Neural progenitor cell (in vitro differentiated cells): ENCODE data around the gene OXT. TPM values are rescaled to one million over a fixed set of nuclear protein-coding genes. Genes with fewer than 3 reads are reported as not detected.
"Not testable (repeated sequence)": the region's sequence is repeated elsewhere in the genome, so short reads cannot be mapped to it uniquely, and the experiment has no call there.

Experiments
- DNase-seq: peaks from one replicate; pipeline ENCODE4 v3.0.0-alpha.2; 2016; ENCODE audit warnings: low spot score
- H2AFZ ChIP-seq: fragments of 200-600 bp; sonication (generic); replicated peaks from 2 replicates; pipeline ENCODE4 v1.6.1; 2016; ENCODE audit warnings: antibody characterized with exemption
- H3F3A ChIP-seq: fragments of 200-600 bp; sonication (generic); 2 replicates; pipeline ENCODE4 v1.6.1; 2016; ENCODE audit warnings: antibody characterized with exemption, low read depth
- H3K27ac ChIP-seq: fragments of 200-600 bp; sonication (generic); 2 replicates; pipeline ENCODE4 v1.5.1; 2016; ENCODE audit warnings: mild to moderate bottlenecking
- H3K27me3 ChIP-seq: fragments of 200-600 bp; sonication (generic); 2 replicates; pipeline ENCODE4 v1.6.1; 2016; ENCODE audit warnings: mild to moderate bottlenecking, moderate library complexity
- H3K36me3 ChIP-seq: fragments of 200-600 bp; sonication (generic); 2 replicates; pipeline ENCODE4 v1.5.1; 2016
- H3K4me1 ChIP-seq: fragments of 200-600 bp; sonication (generic); 2 replicates; pipeline ENCODE4 v1.6.1; 2016; ENCODE audit warnings: mixed run types
- H3K4me2 ChIP-seq: fragments of 200-600 bp; sonication (generic); 2 replicates; pipeline ENCODE4 v1.6.1; 2016
- H3K4me3 ChIP-seq: fragments of 200-600 bp; sonication (generic); 2 replicates; pipeline ENCODE4 v1.5.1; 2016
- H3K79me2 ChIP-seq: fragments of 200-600 bp; sonication (generic); 2 replicates; pipeline ENCODE4 v1.6.1; 2016; ENCODE audit warnings: low read depth
- H3K9ac ChIP-seq: fragments of 200-600 bp; sonication (generic); 2 replicates; pipeline ENCODE4 v1.6.1; 2016
- H3K9me3 ChIP-seq: fragments of 200-600 bp; sonication (generic); 2 replicates; pipeline ENCODE4 v1.5.1; 2016; ENCODE audit warnings: low read depth
- H4K20me1 ChIP-seq: fragments of 200-600 bp; sonication (generic); 2 replicates; pipeline ENCODE4 v1.6.1; 2016; ENCODE audit warnings: low read depth
- H3K27ac Mint-ChIP-seq: 3 replicates; pipeline ENCODE4 v1.8.0; 2021; ENCODE audit warnings: mixed read lengths
- H3K27me3 Mint-ChIP-seq: 2 replicates; pipeline ENCODE4 v1.8.0; 2022; ENCODE audit warnings: low read depth, mild to moderate bottlenecking, inconsistent platforms, moderate library complexity, mixed read lengths; ENCODE audit not compliant: insufficient read depth
- H3K36me3 Mint-ChIP-seq: 3 replicates; pipeline ENCODE4 v1.8.0; 2021; ENCODE audit warnings: mixed read lengths
- H3K4me1 Mint-ChIP-seq: 3 replicates; pipeline ENCODE4 v1.8.0; 2021; ENCODE audit warnings: mixed read lengths
- H3K4me3 Mint-ChIP-seq: 3 replicates; pipeline ENCODE4 v1.8.0; 2021; ENCODE audit warnings: mild to moderate bottlenecking, moderate library complexity, mixed read lengths
- H3K9me3 Mint-ChIP-seq: 3 replicates; pipeline ENCODE4 v1.8.0; 2020; ENCODE audit warnings: mixed read lengths
- EZH2 ChIP-seq: fragments of 200-600 bp; sonication (generic); IDR thresholded peaks from 2 replicates; pipeline ENCODE4 v1.6.1; 2017; ENCODE audit warnings: antibody characterized with exemption, mild to moderate bottlenecking, moderate library complexity
- EZH2phosphoT487 ChIP-seq: fragments of 200-600 bp; sonication (generic); IDR thresholded peaks from 2 replicates; pipeline ENCODE4 v1.6.1; 2017; ENCODE audit warnings: antibody characterized with exemption
- total RNA-seq: library from RNA; depleted of rRNA; stranded (reverse); fragments of >200 nt; gene quantifications from 2 replicates; pipeline ENCODE4 v1.2.3, GENCODE V29; 2015; ENCODE audit warnings: low replicate concordance
- TF ChIP-seq, protein P1 (sequence below): fragments of 200-600 bp; sonication (generic); IDR thresholded peaks from 2 replicates; pipeline ENCODE4 v1.5.1; 2017; ENCODE audit warnings: antibody characterized with exemption, mild to moderate bottlenecking

OXT gene
- total RNA-seq, 1 donor from 2014 or later = not detected

DNA sequence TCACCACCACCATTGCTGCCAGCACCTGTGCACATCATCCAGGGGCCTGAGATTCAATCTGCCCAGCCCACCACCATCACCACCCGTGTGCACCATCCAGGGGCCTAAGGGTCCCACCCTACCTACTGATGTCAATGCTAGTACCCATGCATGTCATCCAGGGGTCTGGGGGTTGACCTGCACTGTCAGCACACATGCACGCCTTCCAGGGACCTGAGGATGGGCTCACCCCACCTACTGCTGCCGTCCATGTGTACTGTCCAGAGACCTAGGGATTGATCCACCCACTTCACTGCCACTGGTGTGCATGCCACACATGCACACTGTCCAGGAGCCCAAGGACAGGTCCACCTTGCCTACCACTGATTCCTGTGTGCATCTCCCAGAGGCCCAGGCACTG is 11.9 kb upstream of the OXT start:
- Histone ChIP-seq H3K9me3 (no peaks in the 10 kb centered on the region), H2AFZ (no peak overlapping the region), H3K9ac (no peak overlapping the region), H3F3A (no peaks in the 10 kb centered on the region), H3K27ac (no peak overlapping the region), H3K4me3 (no peak overlapping the region), H4K20me1 (no peaks in the 10 kb centered on the region), H3K36me3 (no peaks in the 10 kb centered on the region), H3K4me2 (no peak overlapping the region), H3K4me1 (no peaks in the 10 kb centered on the region), H3K79me2 (no peaks in the 10 kb centered on the region), H3K27me3 (no peaks in the 10 kb centered on the region)
- Mint-ChIP-seq H3K4me3 (no peak overlapping the region), H3K36me3 (no peaks in the 10 kb centered on the region), H3K9me3 (peaks cover 3% of the 10 kb centered on the region), H3K27me3 (peaks cover 4% of the 10 kb centered on the region), H3K4me1 (no peaks in the 10 kb centered on the region), H3K27ac (no peak overlapping the region)
- TF ChIP-seq EZH2 (no peak), EZH2phosphoT487 (no peak)
- TF ChIP-seq, protein P1, sequence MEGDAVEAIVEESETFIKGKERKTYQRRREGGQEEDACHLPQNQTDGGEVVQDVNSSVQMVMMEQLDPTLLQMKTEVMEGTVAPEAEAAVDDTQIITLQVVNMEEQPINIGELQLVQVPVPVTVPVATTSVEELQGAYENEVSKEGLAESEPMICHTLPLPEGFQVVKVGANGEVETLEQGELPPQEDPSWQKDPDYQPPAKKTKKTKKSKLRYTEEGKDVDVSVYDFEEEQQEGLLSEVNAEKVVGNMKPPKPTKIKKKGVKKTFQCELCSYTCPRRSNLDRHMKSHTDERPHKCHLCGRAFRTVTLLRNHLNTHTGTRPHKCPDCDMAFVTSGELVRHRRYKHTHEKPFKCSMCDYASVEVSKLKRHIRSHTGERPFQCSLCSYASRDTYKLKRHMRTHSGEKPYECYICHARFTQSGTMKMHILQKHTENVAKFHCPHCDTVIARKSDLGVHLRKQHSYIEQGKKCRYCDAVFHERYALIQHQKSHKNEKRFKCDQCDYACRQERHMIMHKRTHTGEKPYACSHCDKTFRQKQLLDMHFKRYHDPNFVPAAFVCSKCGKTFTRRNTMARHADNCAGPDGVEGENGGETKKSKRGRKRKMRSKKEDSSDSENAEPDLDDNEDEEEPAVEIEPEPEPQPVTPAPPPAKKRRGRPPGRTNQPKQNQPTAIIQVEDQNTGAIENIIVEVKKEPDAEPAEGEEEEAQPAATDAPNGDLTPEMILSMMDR = no peak
- DNase-seq = no peak

DNA sequence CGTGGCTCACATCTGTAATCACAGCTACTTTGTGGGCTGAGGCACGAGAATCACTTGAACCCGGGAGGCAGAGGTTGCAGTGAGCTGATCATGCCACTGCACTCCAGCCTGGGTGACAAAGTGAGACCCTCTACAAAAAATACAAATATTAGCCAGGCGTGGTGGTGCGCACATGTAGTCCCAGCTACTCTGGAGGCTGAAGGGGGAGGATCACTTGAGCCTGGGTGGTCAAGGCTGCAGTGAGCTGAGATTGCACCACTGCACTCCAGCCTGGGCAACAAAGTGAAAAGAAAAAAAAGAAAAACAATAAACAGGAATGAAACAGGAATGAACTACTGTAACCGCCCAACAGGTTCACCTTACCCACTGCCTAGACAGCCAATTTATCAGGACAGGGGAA is 7.3 kb upstream of the OXT start:
- not testable (repeated sequence) for DNase-seq, H3K9me3 ChIP-seq, H3K4me1 Mint-ChIP-seq, H3F3A ChIP-seq, H4K20me1 ChIP-seq, H3K27me3 Mint-ChIP-seq, H3K4me3 Mint-ChIP-seq, H3K36me3 ChIP-seq, H3K36me3 Mint-ChIP-seq, H3K4me2 ChIP-seq, H3K9ac ChIP-seq, H3K27ac ChIP-seq, H3K4me1 ChIP-seq, H3K27me3 ChIP-seq, H3K9me3 Mint-ChIP-seq, H3K4me3 ChIP-seq, H3K27ac Mint-ChIP-seq, H3K79me2 ChIP-seq, H2AFZ ChIP-seq

DNA sequence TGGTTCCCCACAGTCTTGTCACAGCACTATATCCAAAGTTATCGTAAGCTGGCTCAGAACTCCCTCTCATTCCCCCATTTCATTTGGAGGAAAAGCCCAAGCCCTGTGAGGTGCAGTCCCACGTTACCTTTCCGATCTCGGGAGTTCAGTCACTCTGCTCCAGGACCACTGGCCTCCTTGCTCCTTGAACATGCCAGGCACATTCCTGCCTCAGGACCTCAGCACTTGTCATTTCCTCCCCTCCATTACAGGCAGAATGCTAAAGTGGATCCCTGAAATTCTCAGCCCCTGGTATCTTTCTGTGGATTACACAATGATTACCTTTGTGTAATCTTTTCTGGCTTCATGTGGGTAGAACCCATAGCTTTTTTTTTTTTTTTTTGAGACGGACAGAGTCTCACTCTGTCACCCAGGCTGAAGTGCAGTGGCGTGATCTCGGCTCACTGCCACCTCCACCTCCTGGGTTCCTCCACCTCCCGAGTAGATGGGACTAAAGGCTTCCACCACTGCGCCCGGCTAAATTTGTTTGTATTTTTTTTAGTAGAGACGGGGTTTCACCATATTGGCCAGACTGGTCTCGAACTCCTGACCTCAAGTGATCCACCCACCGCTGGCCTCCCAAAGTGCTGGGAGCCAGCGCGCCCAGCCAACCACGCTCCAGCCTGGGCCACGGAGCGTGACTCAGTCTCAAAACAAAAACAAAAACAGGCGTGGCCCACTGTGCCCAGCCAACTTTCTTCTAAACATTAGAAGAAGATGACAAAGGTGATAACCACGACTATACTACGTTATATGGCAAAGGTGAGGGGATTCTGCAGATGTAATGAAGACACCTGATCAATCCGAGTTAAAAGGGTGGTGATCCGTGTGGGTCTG is 4.0 kb upstream of the OXT start:
- Histone ChIP-seq H3K4me2 (no peak overlapping the region), H3K79me2 (no peaks in the 10 kb centered on the region), H3K9me3 (no peaks in the 10 kb centered on the region), H3F3A (no peaks in the 10 kb centered on the region), H3K27ac (no peak overlapping the region), H3K9ac (no peak overlapping the region), H4K20me1 (no peaks in the 10 kb centered on the region), H3K27me3 (peaks cover 22% of the 10 kb centered on the region), H2AFZ (no peak overlapping the region), H3K36me3 (no peaks in the 10 kb centered on the region), H3K4me1 (no peaks in the 10 kb centered on the region), H3K4me3 (no peak overlapping the region)
- DNase-seq = no peak
- H3K9me3 Mint-ChIP-seq = no peaks in the 10 kb centered on the region
- H3K4me3 Mint-ChIP-seq = no peak overlapping the region
- peaks cover 12% of the 10 kb centered on the region for H3K27me3 Mint-ChIP-seq
- H3K36me3 Mint-ChIP-seq = no peaks in the 10 kb centered on the region
- H3K27ac Mint-ChIP-seq = no peak overlapping the region
- H3K4me1 Mint-ChIP-seq = peaks cover 4% of the 10 kb centered on the region
- TF ChIP-seq EZH2 = no peak
- no peak for TF ChIP-seq EZH2phosphoT487
- TF ChIP-seq, protein P1 = no peak

DNA sequence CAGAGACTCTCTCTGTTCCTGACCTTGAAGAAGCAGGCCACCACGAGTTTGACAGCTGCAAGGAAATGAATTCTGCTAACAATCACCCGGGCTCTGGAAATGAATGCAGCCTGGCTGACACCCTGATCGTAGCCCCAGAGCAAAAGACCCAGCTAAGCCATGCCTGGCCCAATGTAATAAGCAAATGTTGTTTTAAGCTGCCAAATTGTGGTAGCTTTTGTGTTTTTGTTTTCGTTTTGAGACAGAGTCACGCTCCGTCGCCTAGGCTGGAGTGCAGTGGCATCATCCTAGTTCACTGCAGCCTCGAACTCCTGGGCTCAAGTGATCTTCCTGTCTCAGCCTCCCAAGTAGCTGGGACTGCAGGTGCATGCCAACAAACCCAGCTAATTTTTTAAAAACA is 3.3 kb upstream of the OXT start:
- H3K9me3 Mint-ChIP-seq = no peaks in the 10 kb centered on the region
- no peak overlapping the region for H2AFZ ChIP-seq
- TF ChIP-seq, protein P1 = no peak
- no peak for TF ChIP-seq EZH2
- TF ChIP-seq EZH2phosphoT487 = no peak
- peaks cover 11% of the 10 kb centered on the region for H3K4me1 Mint-ChIP-seq
- no peaks in the 10 kb centered on the region for H3K79me2 ChIP-seq
- no peak overlapping the region for H3K27ac ChIP-seq
- peaks cover 12% of the 10 kb centered on the region for H3K27me3 Mint-ChIP-seq
- H3K4me2 ChIP-seq = no peak overlapping the region
- H3K4me3 ChIP-seq = no peak overlapping the region
- no peak overlapping the region for H3K9ac ChIP-seq
- H3K9me3 ChIP-seq = no peaks in the 10 kb centered on the region
- no peaks in the 10 kb centered on the region for H3F3A ChIP-seq
- H3K4me3 Mint-ChIP-seq = no peak overlapping the region
- no peaks in the 10 kb centered on the region for H3K36me3 Mint-ChIP-seq
- no peak overlapping the region for H3K27ac Mint-ChIP-seq
- no peaks in the 10 kb centered on the region for H3K36me3 ChIP-seq
- no peaks in the 10 kb centered on the region for H4K20me1 ChIP-seq
- peaks cover 28% of the 10 kb centered on the region for H3K27me3 ChIP-seq
- DNase-seq = no peak
- H3K4me1 ChIP-seq = no peaks in the 10 kb centered on the region
